Smooth muscle cell (in vitro differentiated cells): ENCODE results near the gene KDM4B. TPM values are rescaled to one million over a fixed set of nuclear protein-coding genes. Genes with fewer than 3 reads are reported as not detected.

Experiments
- DNase-seq: peaks from one replicate; lab custom pipeline; 2025; ENCODE audit not compliant: unreplicated experiment; lab: John Stamatoyannopoulos, UW
- H2AFZ ChIP-seq: fragments of 200-600 bp; sonication (generic); 2 replicates; pipeline ENCODE4 v1.6.0; 2016; ENCODE audit warnings: antibody characterized with exemption, low read depth, mild to moderate bottlenecking
- H3F3A ChIP-seq: fragments of 200-600 bp; sonication (generic); 2 replicates; pipeline ENCODE4 v1.6.0; 2017; ENCODE audit warnings: antibody characterized with exemption, low read depth
- H3K27ac ChIP-seq: fragments of 200-600 bp; sonication (generic); 2 replicates; pipeline ENCODE4 v1.5.1; 2016; ENCODE audit warnings: low read depth, mild to moderate bottlenecking
- H3K27me3 ChIP-seq: fragments of 200-600 bp; sonication (generic); 2 replicates; pipeline ENCODE4 v1.6.1; 2016; ENCODE audit warnings: low read depth, mild to moderate bottlenecking
- H3K36me3 ChIP-seq: fragments of 200-600 bp; sonication (generic); 2 replicates; pipeline ENCODE4 v1.5.1; 2016; ENCODE audit warnings: low read depth
- H3K4me1 ChIP-seq: fragments of 200-600 bp; sonication (generic); 2 replicates; pipeline ENCODE4 v1.5.1; 2016; ENCODE audit warnings: low read depth
- H3K4me2 ChIP-seq: fragments of 200-600 bp; sonication (generic); 2 replicates; pipeline ENCODE4 v1.6.0; 2016; ENCODE audit warnings: mild to moderate bottlenecking
- H3K4me3 ChIP-seq: fragments of 200-600 bp; sonication (generic); 2 replicates; pipeline ENCODE4 v1.5.1; 2016; ENCODE audit warnings: mild to moderate bottlenecking
- H3K79me2 ChIP-seq: fragments of 200-600 bp; sonication (generic); 2 replicates; pipeline ENCODE4 v1.6.0; 2016; ENCODE audit warnings: low read depth, mild to moderate bottlenecking
- H3K9ac ChIP-seq: fragments of 200-600 bp; sonication (generic); 2 replicates; pipeline ENCODE4 v1.6.0; 2016; ENCODE audit warnings: low read depth
- H3K9me3 ChIP-seq: fragments of 200-600 bp; sonication (generic); replicated peaks from 2 replicates; pipeline ENCODE4 v1.5.1; 2016; ENCODE audit warnings: low read depth
- H4K20me1 ChIP-seq: fragments of 200-600 bp; sonication (generic); 2 replicates; pipeline ENCODE4 v1.6.0; 2016; ENCODE audit warnings: low read depth
- WGBS: methylation state at CpG from one replicate; pipeline ENCODE4 v1.1.7; 2016; ENCODE audit warnings: low lambda C conversion rate; 5-methylcytosine and 5-hydroxymethylcytosine counted together
- polyA plus RNA-seq: library from polyadenylated mRNA; unstranded; fragments of >200 nt; fragmentation: Nextera tagmentation; extraction: Ambion mirVana; gene quantifications from 2 replicates; pipeline ENCODE4 v1.2.1, GENCODE V29; 2016
- total RNA-seq: library from RNA; depleted of rRNA; stranded (reverse); fragments of >200 nt; gene quantifications from 2 replicates; pipeline ENCODE4 v1.2.3, GENCODE V29; 2014
- TF ChIP-seq, protein P1 (sequence below): fragments of 200-600 bp; sonication (generic); IDR thresholded peaks from 2 replicates; pipeline ENCODE4 v1.5.1; 2017; ENCODE audit warnings: borderline replicate concordance, mild to moderate bottlenecking, antibody characterized with exemption; ENCODE audit not compliant: insufficient read depth, poor library complexity, severe bottlenecking

Gene KDM4B
- total and polyA plus RNA-seq, 2 experiments from 2014 or later = 27.9 to 32.3 TPM

- Histone ChIP-seq H3K4me3 (no peak overlapping the region), H3K9ac (no peak overlapping the region), H3K79me2 (no peaks in the 10 kb centered on the region), H4K20me1 (peaks cover 96% of the 10 kb centered on the region), H3K27ac (no peak overlapping the region), H3K9me3 (no peaks in the 10 kb centered on the region), H3K36me3 (no peaks in the 10 kb centered on the region), H3K27me3 (no peaks in the 10 kb centered on the region), H3K4me2 (no peak overlapping the region), H3F3A (no peaks in the 10 kb centered on the region), H2AFZ (no peak overlapping the region), H3K4me1 (no peaks in the 10 kb centered on the region)
- no peak for DNase-seq
- TF ChIP-seq, protein P1, sequence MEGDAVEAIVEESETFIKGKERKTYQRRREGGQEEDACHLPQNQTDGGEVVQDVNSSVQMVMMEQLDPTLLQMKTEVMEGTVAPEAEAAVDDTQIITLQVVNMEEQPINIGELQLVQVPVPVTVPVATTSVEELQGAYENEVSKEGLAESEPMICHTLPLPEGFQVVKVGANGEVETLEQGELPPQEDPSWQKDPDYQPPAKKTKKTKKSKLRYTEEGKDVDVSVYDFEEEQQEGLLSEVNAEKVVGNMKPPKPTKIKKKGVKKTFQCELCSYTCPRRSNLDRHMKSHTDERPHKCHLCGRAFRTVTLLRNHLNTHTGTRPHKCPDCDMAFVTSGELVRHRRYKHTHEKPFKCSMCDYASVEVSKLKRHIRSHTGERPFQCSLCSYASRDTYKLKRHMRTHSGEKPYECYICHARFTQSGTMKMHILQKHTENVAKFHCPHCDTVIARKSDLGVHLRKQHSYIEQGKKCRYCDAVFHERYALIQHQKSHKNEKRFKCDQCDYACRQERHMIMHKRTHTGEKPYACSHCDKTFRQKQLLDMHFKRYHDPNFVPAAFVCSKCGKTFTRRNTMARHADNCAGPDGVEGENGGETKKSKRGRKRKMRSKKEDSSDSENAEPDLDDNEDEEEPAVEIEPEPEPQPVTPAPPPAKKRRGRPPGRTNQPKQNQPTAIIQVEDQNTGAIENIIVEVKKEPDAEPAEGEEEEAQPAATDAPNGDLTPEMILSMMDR = no peak
- WGBS = 94% methylated on average over 20 of the region's 20 CpGs
These were observed 105.5 kb downstream of the KDM4B start for GRCh38 chr19:5074407-5074806.

GRCh38 chr19:5074830-5075394 lies 106.0 kb downstream of the KDM4B start:
- WGBS = 97% methylated on average over 27 of the region's 27 CpGs
- Histone ChIP-seq H2AFZ (no peak overlapping the region), H3K27ac (no peak overlapping the region), H3K4me2 (no peak overlapping the region), H3K4me1 (no peaks in the 10 kb centered on the region), H3K36me3 (peaks cover 2% of the 10 kb centered on the region), H3K79me2 (no peaks in the 10 kb centered on the region), H3K4me3 (no peak overlapping the region), H4K20me1 (peaks cover 96% of the 10 kb centered on the region), H3K9ac (no peak overlapping the region), H3F3A (no peaks in the 10 kb centered on the region), H3K9me3 (no peaks in the 10 kb centered on the region), H3K27me3 (no peaks in the 10 kb centered on the region)
- no peak for DNase-seq
- TF ChIP-seq, protein P1 = no peak

- H3K36me3 ChIP-seq = peaks cover 4% of the 10 kb centered on the region
These were observed 106.7 kb downstream of the KDM4B start for GRCh38 chr19:5075597-5075996.

More at GRCh38 chr19:5075597-5075996, 106.7 kb downstream of the KDM4B start:
- Histone ChIP-seq H3K4me1 (no peaks in the 10 kb centered on the region), H3K9ac (no peak overlapping the region), H3K27me3 (no peaks in the 10 kb centered on the region), H4K20me1 (peaks cover 96% of the 10 kb centered on the region), H3K4me3 (no peak overlapping the region), H3K79me2 (no peaks in the 10 kb centered on the region), H2AFZ (no peak overlapping the region), H3F3A (no peaks in the 10 kb centered on the region), H3K9me3 (no peaks in the 10 kb centered on the region), H3K27ac (no peak overlapping the region), H3K4me2 (no peak overlapping the region)
- DNase-seq = no peak
- TF ChIP-seq, protein P1 = no peak
- 96% methylated on average over 13 of the region's 13 CpGs for WGBS
